Suprapubic skin (tissue), 4 donors: ENCODE measurements around the gene RNF220. TPM values are rescaled to one million over a fixed set of nuclear protein-coding genes. Genes with fewer than 3 reads are reported as not detected.

Source experiments
- DNase-seq, 2 donors: peaks; one replicate each; pipeline ENCODE4 v3.0.0-alpha.2; 2019; ENCODE audit warnings: low spot score in 2 of 2
- H3K27ac ChIP-seq: fragments of 200-600 bp; sonication (generic); one replicate; pipeline ENCODE4 v1.5.1; 2019
- H3K27me3 ChIP-seq: fragments of 200-600 bp; sonication (generic); one replicate; pipeline ENCODE4 v1.5.1; 2019
- H3K36me3 ChIP-seq: fragments of 200-600 bp; sonication (generic); one replicate; pipeline ENCODE4 v1.5.1; 2019
- H3K4me1 ChIP-seq: fragments of 200-600 bp; sonication (generic); one replicate; pipeline ENCODE4 v1.5.1; 2019
- H3K4me3 ChIP-seq: fragments of 200-600 bp; sonication (generic); one replicate; pipeline ENCODE4 v1.5.1; 2019; ENCODE audit warnings: mild to moderate bottlenecking
- H3K9me3 ChIP-seq: fragments of 200-600 bp; sonication (generic); one replicate; pipeline ENCODE4 v1.5.1; 2019
- CTCF ChIP-seq, 2 donors: fragments of 200-600 bp in 1 of 2; fragments of 450-650 bp in 1 of 2; sonication (generic) in 1 of 2; IDR thresholded peaks; one replicate each; pipeline ENCODE4 v1.5.1; 2016 to 2019; ENCODE audit warnings: antibody characterized with exemption in 2 of 2, mild to moderate bottlenecking in 1 of 2, moderate library complexity in 1 of 2
- EP300 ChIP-seq: sonication (generic); formaldehyde crosslinking; IDR thresholded peaks from one replicate; pipeline ENCODE4 v1.6.1; 2017; ENCODE audit warnings: antibody characterized with exemption
- POLR2A ChIP-seq, 2 donors: fragments of 450-650 bp; IDR thresholded peaks; one replicate each; pipeline ENCODE4 v1.6.1; 2017; ENCODE audit warnings: antibody characterized with exemption in 2 of 2, mild to moderate bottlenecking in 2 of 2, moderate library complexity in 2 of 2
- POLR2AphosphoS5 ChIP-seq, 3 donors: sonication (generic); formaldehyde crosslinking; IDR thresholded peaks; one replicate each; pipeline ENCODE4 v1.6.1; 2017; ENCODE audit warnings: antibody characterized with exemption in 3 of 3
- WGBS: methylation state at CpG from one replicate; pipeline ENCODE4 v1.1.5; 2018; 5-methylcytosine and 5-hydroxymethylcytosine counted together
- total RNA-seq, 4 donors: library from RNA; depleted of rRNA; stranded (reverse); fragments of >200 nt; gene quantifications; one replicate each; pipeline ENCODE4 v1.1.0, GENCODE V29; 2016

RNF220 gene
- total RNA-seq, 4 donors from 2014 or later: 79.4 to 124 (median 99.5) TPM

- Histone ChIP-seq H3K36me3 (peaks cover 86% of the 10 kb centered on the region), H3K27ac (no peak overlapping the region), H3K4me1 (peaks cover 19% of the 10 kb centered on the region), H3K4me3 (no peak overlapping the region), H3K27me3 (no peaks in the 10 kb centered on the region), H3K9me3 (no peaks in the 10 kb centered on the region)
- no peak for DNase-seq
- TF ChIP-seq POLR2A (IDR thresholded peaks at IDR 0.05): no peak
- no peak for TF ChIP-seq EP300
- no peak for TF ChIP-seq CTCF (IDR thresholded peaks at IDR 0.05)
- no peak for TF ChIP-seq POLR2AphosphoS5 (IDR thresholded peaks at IDR 0.05)
- WGBS: 88% methylated on average over 27 of the region's 27 CpGs
Measured at GRCh38 chr1:44637702-44638411, 232.8 kb downstream of the RNF220 start.

- no peak for DNase-seq
- TF ChIP-seq EP300 (no peak), CTCF (IDR thresholded peaks at IDR 0.05) (no peak), POLR2AphosphoS5 (IDR thresholded peaks at IDR 0.05) (no peak), POLR2A (IDR thresholded peaks at IDR 0.05) (no peak)
- Histone ChIP-seq H3K4me1 (peaks cover 21% of the 10 kb centered on the region), H3K9me3 (no peaks in the 10 kb centered on the region), H3K36me3 (peaks cover 100% of the 10 kb centered on the region), H3K27ac (no peak overlapping the region), H3K4me3 (no peak overlapping the region), H3K27me3 (no peaks in the 10 kb centered on the region)
- 85% methylated on average over 23 of the region's 24 CpGs for WGBS
Measured at GRCh38 chr1:44640200-44640853, 235.3 kb downstream of the RNF220 start.

- Histone ChIP-seq H3K36me3 (peaks cover 100% of the 10 kb centered on the region), H3K4me1 (peaks cover 29% of the 10 kb centered on the region), H3K27me3 (no peaks in the 10 kb centered on the region), H3K9me3 (no peaks in the 10 kb centered on the region), H3K4me3 (no peak overlapping the region), H3K27ac (no peak overlapping the region)
- no peak for DNase-seq
- 85% methylated on average over 12 of the region's 12 CpGs for WGBS
- TF ChIP-seq POLR2AphosphoS5 (IDR thresholded peaks at IDR 0.05) (no peak), POLR2A (IDR thresholded peaks at IDR 0.05) (no peak), EP300 (no peak), CTCF (IDR thresholded peaks at IDR 0.05) (no peak)
Measured at GRCh38 chr1:44641126-44642102, 236.4 kb downstream of the RNF220 start.

- Histone ChIP-seq H3K4me1 (peaks cover 27% of the 10 kb centered on the region), H3K9me3 (no peaks in the 10 kb centered on the region), H3K27ac (no peak overlapping the region), H3K36me3 (peaks cover 99% of the 10 kb centered on the region), H3K4me3 (no peak overlapping the region), H3K27me3 (no peaks in the 10 kb centered on the region)
- TF ChIP-seq EP300 (no peak), POLR2A (IDR thresholded peaks at IDR 0.05) (no peak), CTCF (IDR thresholded peaks at IDR 0.05) (no peak), POLR2AphosphoS5 (IDR thresholded peaks at IDR 0.05) (no peak)
- no peak for DNase-seq
- 97% methylated on average over 2 of the region's 2 CpGs for WGBS
Measured at GRCh38 chr1:44642255-44642654, 237.2 kb downstream of the RNF220 start.
